Thyroid gland (tissue), 4 donors: ENCODE results near the gene AKAP5. TPM values are rescaled to one million over a fixed set of nuclear protein-coding genes. Genes with fewer than 3 reads are reported as not detected.
"Not testable (repeated sequence)": the region's sequence is repeated elsewhere in the genome, so short reads cannot be mapped to it uniquely, and the experiment has no call there.

Source experiments
- DNase-seq, 2 donors: peaks; one replicate each; pipeline ENCODE4 v3.0.0-alpha.2; 2019
- H3K27ac ChIP-seq, 3 donors: fragments of 200-600 bp; sonication (generic); 1 replicate in 2 of 3; 2 replicates in 1 of 3; pipeline ENCODE4 v1.5.1; 2016 to 2019; ENCODE audit warnings: mild to moderate bottlenecking in 1 of 3, moderate library complexity in 1 of 3
- H3K27me3 ChIP-seq: fragments of 200-600 bp; sonication (generic); one replicate; pipeline ENCODE4 v1.5.1; 2019
- H3K36me3 ChIP-seq, 2 donors: fragments of 200-600 bp; sonication (generic); one replicate each; pipeline ENCODE4 v1.5.1; 2016 to 2019
- H3K4me1 ChIP-seq, 2 donors: fragments of 200-600 bp; sonication (generic); one replicate each; pipeline ENCODE4 v1.5.1; 2017 to 2019
- H3K4me3 ChIP-seq, 3 donors: fragments of 200-600 bp; sonication (generic); replicated peaks in 1 of 3; 1 replicate in 2 of 3; 2 replicates in 1 of 3; pipeline ENCODE4 v1.5.1; 2016; ENCODE audit warnings: mild to moderate bottlenecking in 1 of 3
- H3K9me3 ChIP-seq: fragments of 200-600 bp; sonication (generic); one replicate; pipeline ENCODE4 v1.5.1; 2017
- CTCF ChIP-seq, 6 experiments: fragments of 200-600 bp in 3 of 6; fragments of 450-650 bp in 3 of 6; sonication (generic) in 3 of 6; IDR thresholded peaks; one replicate each; pipeline ENCODE4 v1.5.1; 2016 to 2019; ENCODE audit warnings: antibody characterized with exemption in 6 of 6, mild to moderate bottlenecking in 2 of 6, inconsistent platforms in 1 of 6, moderate library complexity in 1 of 6
- POLR2A ChIP-seq, 2 donors: fragments of 450-650 bp; IDR thresholded peaks; one replicate each; pipeline ENCODE4 v1.6.1; 2017; ENCODE audit warnings: antibody characterized with exemption in 2 of 2, mild to moderate bottlenecking in 2 of 2, moderate library complexity in 1 of 2
- WGBS, 2 donors: methylation state at CpG; one replicate each; pipeline ENCODE4 v1.1.5; 2017; 5-methylcytosine and 5-hydroxymethylcytosine counted together
- intact Hi-C: fragments of 100-400 bp; cut with DNase I; formaldehyde crosslinking; loops from one replicate; pipeline ENCODE4 v1.15.1; 2023
- total RNA-seq, 4 donors: library from RNA; depleted of rRNA; stranded (reverse); fragments of >200 nt; gene quantifications; one replicate each; pipeline ENCODE4 v1.2.3, GENCODE V29; 2016

AKAP5 gene
- total RNA-seq, 4 donors from 2014 or later = 0.92 to 1.3 (median 1.0) TPM

- Histone ChIP-seq H3K27ac (peak overlapping the region in 2 of 3 donors; percentile 4 to 30), H3K4me1 (peaks cover 38 to 44% of the 10 kb centered on the region in 2 donors), H3K4me3 (no peak overlapping the region), H3K36me3 (peaks cover 0 to 3% of the 10 kb centered on the region in 2 donors), H3K27me3 (no peaks in the 10 kb centered on the region), H3K9me3 (no peaks in the 10 kb centered on the region)
- TF ChIP-seq POLR2A (IDR thresholded peaks at IDR 0.05) (no peak), CTCF (IDR thresholded peaks at IDR 0.05) (no peak)
- intact Hi-C loops = no loop called here
- no peak for DNase-seq
- 79 to 92% methylated on average over 1 of the region's 1 CpG for WGBS, 2 donors
These were observed 51.7 kb downstream of the AKAP5 start for GRCh38 chr14:64516969-64517368.

- WGBS, 2 donors = 85 to 94% methylated on average over 6 of the region's 6 CpGs
- H3K36me3 ChIP-seq, intact Hi-C loops, H3K4me3 ChIP-seq, DNase-seq, H3K27me3 ChIP-seq, H3K9me3 ChIP-seq: not testable (repeated sequence)
- Histone ChIP-seq H3K4me1 (peaks cover 31 to 38% of the 10 kb centered on the region in 2 donors), H3K27ac (peak overlapping the region in 1 of 3 donors; percentile 43)
These were observed 52.4 kb downstream of the AKAP5 start for GRCh38 chr14:64517667-64518066.

GRCh38 chr14:64518229-64518628 is 52.9 kb downstream of the AKAP5 start:
- TF ChIP-seq POLR2A (IDR thresholded peaks at IDR 0.05) = no peak
- TF ChIP-seq CTCF (IDR thresholded peaks at IDR 0.05) = no peak

GRCh38 chr14:64520699-64521098 is 55.4 kb downstream of the AKAP5 start:
- intact Hi-C loops = no loop called here
- peaks cover 4 to 12% of the 10 kb centered on the region in 2 donors for H3K36me3 ChIP-seq

More at GRCh38 chr14:64518229-64518628, 52.9 kb downstream of the AKAP5 start:
- Histone ChIP-seq H3K4me1 (peaks cover 28 to 35% of the 10 kb centered on the region in 2 donors), H3K27ac (peak overlapping the region in 1 of 3 donors; percentile 43), H3K27me3 (no peaks in the 10 kb centered on the region), H3K9me3 (no peaks in the 10 kb centered on the region), H3K4me3 (no peak overlapping the region), H3K36me3 (peaks cover 3 to 12% of the 10 kb centered on the region in 2 donors)
- no peak for DNase-seq
- 79 to 93% methylated on average over 4 of the region's 4 CpGs for WGBS, 2 donors
- intact Hi-C loops = no loop called here

GRCh38 chr14:64522591-64523355 is 57.5 kb downstream of the AKAP5 start:
- no peak overlapping the region for H3K27ac ChIP-seq
- no peak for DNase-seq
- WGBS, 2 donors = 93% methylated on average over 9 of the region's 9 CpGs
- intact Hi-C loops = no loop called here
- H3K4me1 ChIP-seq = peaks cover 0 to 4% of the 10 kb centered on the region in 2 donors
- no peaks in the 10 kb centered on the region for H3K27me3 ChIP-seq
- peaks cover 4 to 12% of the 10 kb centered on the region in 2 donors for H3K36me3 ChIP-seq
- no peaks in the 10 kb centered on the region for H3K9me3 ChIP-seq
- TF ChIP-seq CTCF (IDR thresholded peaks at IDR 0.05) (no peak), POLR2A (IDR thresholded peaks at IDR 0.05) (no peak)
- no peak overlapping the region for H3K4me3 ChIP-seq

More at GRCh38 chr14:64520699-64521098, 55.4 kb downstream of the AKAP5 start:
- no peak for DNase-seq
- H3K27ac ChIP-seq = no peak overlapping the region
- H3K9me3 ChIP-seq = no peaks in the 10 kb centered on the region
- TF ChIP-seq CTCF (IDR thresholded peaks at IDR 0.05) = no peak
- TF ChIP-seq POLR2A (IDR thresholded peaks at IDR 0.05) = no peak
- no peak overlapping the region for H3K4me3 ChIP-seq
- no peaks in the 10 kb centered on the region for H3K27me3 ChIP-seq
- 95 to 96% methylated on average over 4 of the region's 4 CpGs for WGBS, 2 donors
- peaks cover 13 to 15% of the 10 kb centered on the region in 2 donors for H3K4me1 ChIP-seq

Other genes with a start within 250 kb of the AKAP5 start
- 1 to 10 TPM in 1 of 4 donors, under 1 TPM in 2, not detected in 1; 0.27 to 1.0 (median 0.78) TPM for gene ESR2, start 171.1 kb upstream of the AKAP5 start, total RNA-seq
- 10 to 100 TPM; 26.9 to 48.0 (median 33.2) TPM for gene MTHFD1, start 77.1 kb upstream of the AKAP5 start, total RNA-seq
- gene ZBTB25, start 38.3 kb downstream of the AKAP5 start, total RNA-seq = 10 to 100 TPM; 15.9 to 23.0 (median 17.7) TPM
- gene ZBTB1, start 39.3 kb downstream of the AKAP5 start, total RNA-seq = 10 to 100 TPM; 44.5 to 72.0 (median 55.9) TPM
- 10 to 100 TPM in 1 of 4 donors, 1 to 10 TPM in 3; 6.0 to 11.0 (median 8.4) TPM for gene HSPA2, start 75.2 kb downstream of the AKAP5 start, total RNA-seq
- gene PPP1R36, start 84.5 kb downstream of the AKAP5 start, total RNA-seq = under 1 TPM in 3 of 4 donors, not detected in 1; 0.54 to 0.67 (median 0.63) TPM
- 10 to 100 TPM; 41.0 to 83.0 (median 54.6) TPM for gene PLEKHG3, start 238.9 kb downstream of the AKAP5 start, total RNA-seq